HS-5 (cell line): Measurements from ENCODE around the gene EGLN2.
"Not testable (repeated sequence)": the region's sequence is repeated elsewhere in the genome, so short reads cannot be mapped to it uniquely, and the experiment has no call there.

Source experiments
- DNase-seq: peaks from one replicate; pipeline ENCODE4 v3.0.0-alpha.2; 2012; ENCODE audit warnings: low read depth

Gene EGLN2

DNA sequence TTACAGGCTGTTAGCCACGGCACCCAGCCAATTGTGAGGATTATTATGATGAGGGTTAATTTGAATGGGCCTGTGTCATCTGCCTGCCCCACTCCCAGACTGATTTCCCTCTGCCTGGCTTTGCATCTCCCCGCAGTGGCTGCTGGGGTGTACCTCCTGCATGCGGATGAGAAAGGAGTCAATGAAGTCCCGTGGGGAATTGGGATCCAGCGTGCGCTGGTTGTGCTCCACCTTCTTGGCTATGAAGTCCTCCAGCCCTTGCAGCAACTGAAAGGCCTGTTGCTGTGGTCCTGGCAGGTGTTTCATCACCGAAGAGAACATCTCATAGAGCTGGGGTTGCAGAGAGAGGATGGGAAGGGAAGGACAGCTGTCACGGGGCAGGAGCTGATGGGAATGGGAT lies 47.7 kb downstream of the EGLN2 start:
- DNase-seq, result not testable (repeated sequence)

DNA sequence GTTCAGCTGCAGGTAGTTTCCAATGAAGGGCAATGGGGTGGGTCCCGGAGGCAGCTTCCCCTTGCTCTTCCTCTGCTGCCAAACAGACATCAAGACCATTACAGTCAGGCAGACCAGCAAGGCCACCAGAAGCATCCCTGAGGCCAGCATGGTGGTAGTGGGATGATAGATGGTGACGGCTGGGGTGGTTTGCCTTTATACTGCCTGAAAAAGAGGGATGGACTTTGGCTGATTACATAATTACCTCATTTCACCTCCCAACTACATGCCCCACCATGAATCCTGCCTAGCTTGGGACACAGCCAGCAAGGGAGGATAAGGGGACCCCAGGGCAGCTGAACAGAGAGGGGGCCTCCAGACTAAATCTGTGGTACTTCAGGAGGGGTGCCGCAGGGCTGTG lies 51.3 kb downstream of the EGLN2 start, which contains the start of gene CYP2A6:
CYP2A6 (minus strand) TSS at position 171 of the 400 bp plus-strand sequence; CDS start at position 150, 21 bp downstream.
- not testable (repeated sequence) for DNase-seq

DNA sequence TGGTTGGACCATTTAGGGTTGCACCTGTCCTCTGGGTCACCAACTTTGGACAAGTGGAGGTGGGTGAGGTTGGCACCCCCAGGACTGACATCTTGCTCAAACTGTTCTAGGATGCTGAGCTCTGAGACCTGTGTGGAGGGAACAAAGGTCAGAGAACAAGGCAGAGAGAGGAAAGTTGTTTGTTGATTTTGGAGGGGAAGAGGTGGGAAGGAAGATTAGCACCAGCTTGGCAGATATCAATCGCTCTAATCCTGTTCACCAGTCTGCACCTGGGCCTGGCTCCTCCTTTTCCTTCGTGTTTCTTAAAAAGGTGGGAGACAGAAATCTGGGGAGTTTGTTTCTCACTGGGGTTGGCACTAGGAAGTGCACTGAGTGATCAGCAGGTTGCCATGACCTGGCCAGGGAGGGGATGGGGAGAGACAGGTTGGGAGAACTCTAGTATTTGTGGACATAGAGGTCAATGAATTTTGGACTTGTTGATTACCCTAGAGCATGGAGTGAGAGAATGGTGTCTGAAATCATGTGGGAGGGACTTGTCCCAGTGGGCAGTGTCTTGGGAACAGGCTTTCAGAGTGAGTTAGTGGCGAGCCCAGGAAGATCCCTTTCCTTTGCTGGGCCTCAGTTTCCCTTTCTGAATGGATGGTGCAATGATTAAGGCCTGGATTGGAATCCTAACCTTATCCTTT lies 53.6 kb downstream of the EGLN2 start:
- not testable (repeated sequence) for DNase-seq
